GM23338 (cell line): ENCODE measurements around the gene HABP4. TPM values are rescaled to one million over a fixed set of nuclear protein-coding genes. Genes with fewer than 3 reads are reported as not detected.

ENCODE experiments used
- ATAC-seq: fragments of 200-7000 bp; cut with Tn5 transposase; 3 replicates; pipeline ENCODE4 v1.9.1; 2020
- DNase-seq: peaks from one replicate; pipeline ENCODE4 v3.0.0-alpha.2; 2015; ENCODE audit warnings: low spot score
- H2AFZ ChIP-seq: fragments of 200-600 bp; sonication (generic); 2 replicates; pipeline ENCODE4 v1.8.0; 2016; ENCODE audit warnings: antibody characterized with exemption, mild to moderate bottlenecking, moderate library complexity
- H3F3A ChIP-seq: fragments of 200-600 bp; sonication (generic); replicated peaks from 2 replicates; pipeline ENCODE4 v1.8.0; 2017; ENCODE audit warnings: antibody characterized with exemption, mixed run types, low read depth
- H3K27ac ChIP-seq: fragments of 200-600 bp; sonication (generic); 2 replicates; pipeline ENCODE4 v1.6.1; 2016; ENCODE audit warnings: low read depth
- H3K27me3 ChIP-seq: fragments of 200-600 bp; sonication (generic); 2 replicates; pipeline ENCODE4 v1.8.0; 2016; ENCODE audit warnings: mild to moderate bottlenecking, mixed run types, moderate library complexity; ENCODE audit not compliant: insufficient read depth
- H3K36me3 ChIP-seq: fragments of 200-600 bp; sonication (generic); 2 replicates; pipeline ENCODE4 v1.8.0; 2016; ENCODE audit warnings: mild to moderate bottlenecking; ENCODE audit not compliant: insufficient read depth
- H3K4me1 ChIP-seq: fragments of 200-600 bp; sonication (generic); 2 replicates; pipeline ENCODE4 v1.8.0; 2016; ENCODE audit warnings: mild to moderate bottlenecking, moderate library complexity; ENCODE audit not compliant: insufficient read depth
- H3K4me2 ChIP-seq: fragments of 200-600 bp; sonication (generic); 2 replicates; pipeline ENCODE4 v1.7.1; 2017; ENCODE audit warnings: mixed run types
- H3K4me3 ChIP-seq: fragments of 200-600 bp; sonication (generic); 2 replicates; pipeline ENCODE4 v1.6.1; 2016; ENCODE audit warnings: mixed run types
- H3K79me2 ChIP-seq: fragments of 200-600 bp; sonication (generic); replicated peaks from 2 replicates; pipeline ENCODE4 v1.8.0; 2017; ENCODE audit warnings: mild to moderate bottlenecking; ENCODE audit not compliant: insufficient read depth
- H3K9me2 ChIP-seq: fragments of 200-600 bp; sonication (generic); 2 replicates; pipeline ENCODE4 v1.8.0; 2017; ENCODE audit not compliant: insufficient read depth
- H4K20me1 ChIP-seq: fragments of 200-600 bp; sonication (generic); replicated peaks from 2 replicates; pipeline ENCODE4 v1.8.0; 2017; ENCODE audit warnings: mild to moderate bottlenecking; ENCODE audit not compliant: insufficient read depth
- H3K27ac Mint-ChIP-seq: 2 replicates; pipeline ENCODE4 v1.8.0; 2020; ENCODE audit warnings: inconsistent platforms, mild to moderate bottlenecking, moderate library complexity, mixed read lengths
- H3K27me3 Mint-ChIP-seq: 3 replicates; pipeline ENCODE4 v1.8.0; 2022; ENCODE audit warnings: low read depth, mild to moderate bottlenecking, moderate library complexity, mixed read lengths, inconsistent platforms; ENCODE audit not compliant: insufficient read depth, poor library complexity
- H3K36me3 Mint-ChIP-seq: 3 replicates; pipeline ENCODE4 v1.8.0; 2021; ENCODE audit warnings: low read depth, mild to moderate bottlenecking, inconsistent platforms, moderate library complexity, mixed read lengths
- H3K4me1 Mint-ChIP-seq: 3 replicates; pipeline ENCODE4 v1.8.0; 2020; ENCODE audit warnings: mild to moderate bottlenecking, inconsistent platforms, mixed read lengths
- H3K4me3 Mint-ChIP-seq: 3 replicates; pipeline ENCODE4 v1.8.0; 2021; ENCODE audit warnings: moderate library complexity, mild to moderate bottlenecking, inconsistent platforms, mixed read lengths
- H3K9me3 Mint-ChIP-seq: 3 replicates; pipeline ENCODE4 v1.8.0; 2020; ENCODE audit warnings: moderate library complexity, mild to moderate bottlenecking, inconsistent platforms, mixed read lengths
- CREB1 ChIP-seq: fragments of 250-450 bp; sonication (Bioruptor Pico); IDR thresholded peaks from 2 replicates; pipeline ENCODE4 v1.5.0; 2020; ENCODE audit warnings: low read depth, mild to moderate bottlenecking, moderate library complexity
- EZH2 ChIP-seq: fragments of 200-600 bp; sonication (generic); IDR thresholded peaks from one replicate; pipeline ENCODE4 v1.8.0; 2017; ENCODE audit warnings: antibody characterized with exemption, mild to moderate bottlenecking, low read depth; ENCODE audit not compliant: unreplicated experiment
- JUNB ChIP-seq: IDR thresholded peaks from one replicate; pipeline ENCODE4 v1.6.1; 2016; ENCODE audit warnings: antibody characterized with exemption; ENCODE audit not compliant: unreplicated experiment
- NANOG ChIP-seq: IDR thresholded peaks from 2 replicates; pipeline ENCODE4 v1.6.1; 2016; ENCODE audit warnings: antibody characterized with exemption, borderline replicate concordance
- POLR2AphosphoS5 ChIP-seq: IDR thresholded peaks from 2 replicates; pipeline ENCODE4 v1.6.1; 2016; ENCODE audit warnings: antibody characterized with exemption, low read depth
- STAT1 ChIP-seq: IDR thresholded peaks from one replicate; pipeline ENCODE4 v1.6.1; 2016; ENCODE audit warnings: antibody characterized with exemption; ENCODE audit not compliant: unreplicated experiment
- ZNF114 ChIP-seq: fragments of 250-450 bp; sonication (Bioruptor Pico); IDR thresholded peaks from 2 replicates; pipeline ENCODE4 v1.5.0; 2020; ENCODE audit warnings: mild to moderate bottlenecking, moderate library complexity
- ZNF331 ChIP-seq: fragments of 250-450 bp; sonication (Bioruptor Pico); IDR thresholded peaks from 2 replicates; pipeline ENCODE4 v1.5.0; 2020; ENCODE audit warnings: low read depth, mild to moderate bottlenecking, moderate library complexity
- polyA plus RNA-seq: library from polyadenylated mRNA; unstranded; fragments of >200 nt; fragmentation: Nextera tagmentation; extraction: Ambion mirVana; gene quantifications from 2 replicates; pipeline ENCODE4 v1.2.1, GENCODE V29; 2016
- total RNA-seq: library from RNA; depleted of rRNA; stranded (reverse); fragments of >200 nt; shearing (Covaris generic); gene quantifications from 2 replicates; pipeline ENCODE4 v1.2.3, GENCODE V29; 2014
- TF ChIP-seq, protein P1 (sequence below): fragments of 250-450 bp; sonication (Bioruptor Pico); IDR thresholded peaks from 2 replicates; pipeline ENCODE4 v1.5.0; 2020; ENCODE audit warnings: mild to moderate bottlenecking, moderate library complexity

The HABP4 gene
- total and polyA plus RNA-seq, 2 experiments from 2014 or later: 8.8 to 9.9 TPM

DNA sequence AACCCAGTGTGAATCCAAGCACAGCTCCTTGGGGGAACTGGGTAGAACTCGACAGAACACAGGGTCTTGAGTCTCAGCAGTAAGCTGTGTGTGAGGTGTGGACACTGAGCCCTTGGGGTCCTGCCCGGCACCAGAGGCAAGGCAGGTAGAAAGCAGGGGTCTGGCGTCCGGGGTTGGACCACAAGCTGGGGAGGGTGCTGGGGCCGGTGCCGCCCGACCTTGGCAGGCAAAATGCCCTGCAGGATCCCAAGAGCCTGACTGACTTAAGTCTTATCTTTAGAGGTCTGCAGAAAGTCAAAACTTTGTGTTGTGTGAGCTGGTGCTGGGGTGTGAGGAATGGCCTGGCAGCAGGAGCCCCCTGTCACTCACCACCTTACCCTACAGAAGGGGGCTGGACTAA is 49.3 kb downstream of the HABP4 start (continued):
- TF ChIP-seq, protein P1, sequence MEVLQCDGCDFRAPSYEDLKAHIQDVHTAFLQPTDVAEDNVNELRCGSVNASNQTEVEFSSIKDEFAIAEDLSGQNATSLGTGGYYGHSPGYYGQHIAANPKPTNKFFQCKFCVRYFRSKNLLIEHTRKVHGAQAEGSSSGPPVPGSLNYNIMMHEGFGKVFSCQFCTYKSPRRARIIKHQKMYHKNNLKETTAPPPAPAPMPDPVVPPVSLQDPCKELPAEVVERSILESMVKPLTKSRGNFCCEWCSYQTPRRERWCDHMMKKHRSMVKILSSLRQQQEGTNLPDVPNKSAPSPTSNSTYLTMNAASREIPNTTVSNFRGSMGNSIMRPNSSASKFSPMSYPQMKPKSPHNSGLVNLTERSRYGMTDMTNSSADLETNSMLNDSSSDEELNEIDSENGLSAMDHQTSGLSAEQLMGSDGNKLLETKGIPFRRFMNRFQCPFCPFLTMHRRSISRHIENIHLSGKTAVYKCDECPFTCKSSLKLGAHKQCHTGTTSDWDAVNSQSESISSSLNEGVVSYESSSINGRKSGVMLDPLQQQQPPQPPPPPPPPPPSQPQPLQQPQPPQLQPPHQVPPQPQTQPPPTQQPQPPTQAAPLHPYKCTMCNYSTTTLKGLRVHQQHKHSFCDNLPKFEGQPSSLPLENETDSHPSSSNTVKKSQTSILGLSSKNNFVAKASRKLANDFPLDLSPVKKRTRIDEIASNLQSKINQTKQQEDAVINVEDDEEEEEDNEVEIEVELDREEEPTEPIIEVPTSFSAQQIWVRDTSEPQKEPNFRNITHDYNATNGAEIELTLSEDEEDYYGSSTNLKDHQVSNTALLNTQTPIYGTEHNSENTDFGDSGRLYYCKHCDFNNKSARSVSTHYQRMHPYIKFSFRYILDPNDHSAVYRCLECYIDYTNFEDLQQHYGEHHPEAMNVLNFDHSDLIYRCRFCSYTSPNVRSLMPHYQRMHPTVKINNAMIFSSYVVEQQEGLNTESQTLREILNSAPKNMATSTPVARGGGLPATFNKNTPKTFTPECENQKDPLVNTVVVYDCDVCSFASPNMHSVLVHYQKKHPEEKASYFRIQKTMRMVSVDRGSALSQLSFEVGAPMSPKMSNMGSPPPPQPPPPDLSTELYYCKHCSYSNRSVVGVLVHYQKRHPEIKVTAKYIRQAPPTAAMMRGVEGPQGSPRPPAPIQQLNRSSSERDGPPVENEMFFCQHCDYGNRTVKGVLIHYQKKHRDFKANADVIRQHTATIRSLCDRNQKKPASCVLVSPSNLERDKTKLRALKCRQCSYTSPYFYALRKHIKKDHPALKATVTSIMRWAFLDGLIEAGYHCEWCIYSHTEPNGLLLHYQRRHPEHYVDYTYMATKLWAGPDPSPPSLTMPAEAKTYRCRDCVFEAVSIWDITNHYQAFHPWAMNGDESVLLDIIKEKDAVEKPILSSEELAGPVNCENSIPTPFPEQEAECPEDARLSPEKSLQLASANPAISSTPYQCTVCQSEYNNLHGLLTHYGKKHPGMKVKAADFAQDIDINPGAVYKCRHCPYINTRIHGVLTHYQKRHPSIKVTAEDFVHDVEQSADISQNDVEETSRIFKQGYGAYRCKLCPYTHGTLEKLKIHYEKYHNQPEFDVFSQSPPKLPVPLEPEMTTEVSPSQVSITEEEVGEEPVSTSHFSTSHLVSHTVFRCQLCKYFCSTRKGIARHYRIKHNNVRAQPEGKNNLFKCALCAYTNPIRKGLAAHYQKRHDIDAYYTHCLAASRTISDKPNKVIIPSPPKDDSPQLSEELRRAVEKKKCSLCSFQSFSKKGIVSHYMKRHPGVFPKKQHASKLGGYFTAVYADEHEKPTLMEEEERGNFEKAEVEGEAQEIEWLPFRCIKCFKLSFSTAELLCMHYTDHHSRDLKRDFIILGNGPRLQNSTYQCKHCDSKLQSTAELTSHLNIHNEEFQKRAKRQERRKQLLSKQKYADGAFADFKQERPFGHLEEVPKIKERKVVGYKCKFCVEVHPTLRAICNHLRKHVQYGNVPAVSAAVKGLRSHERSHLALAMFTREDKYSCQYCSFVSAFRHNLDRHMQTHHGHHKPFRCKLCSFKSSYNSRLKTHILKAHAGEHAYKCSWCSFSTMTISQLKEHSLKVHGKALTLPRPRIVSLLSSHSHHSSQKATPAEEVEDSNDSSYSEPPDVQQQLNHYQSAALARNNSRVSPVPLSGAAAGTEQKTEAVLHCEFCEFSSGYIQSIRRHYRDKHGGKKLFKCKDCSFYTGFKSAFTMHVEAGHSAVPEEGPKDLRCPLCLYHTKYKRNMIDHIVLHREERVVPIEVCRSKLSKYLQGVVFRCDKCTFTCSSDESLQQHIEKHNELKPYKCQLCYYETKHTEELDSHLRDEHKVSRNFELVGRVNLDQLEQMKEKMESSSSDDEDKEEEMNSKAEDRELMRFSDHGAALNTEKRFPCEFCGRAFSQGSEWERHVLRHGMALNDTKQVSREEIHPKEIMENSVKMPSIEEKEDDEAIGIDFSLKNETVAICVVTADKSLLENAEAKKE: no peak
- TF ChIP-seq ZNF114 (CRISPR knock-in tag) (no peak), POLR2AphosphoS5 (no peak), JUNB (no peak), EZH2 (no peak), CREB1 (CRISPR knock-in tag) (no peak)

- H2AFZ ChIP-seq: no peak overlapping the region
- no peak overlapping the region for H3K4me3 Mint-ChIP-seq
- peaks cover 36% of the 10 kb centered on the region for H3K4me1 ChIP-seq
- H3K27ac ChIP-seq: peak overlapping the region; percentile 74
- H3K4me1 Mint-ChIP-seq: peaks cover 44% of the 10 kb centered on the region
- H3K27me3 Mint-ChIP-seq: peaks cover 8% of the 10 kb centered on the region
- peaks cover 2% of the 10 kb centered on the region; the same call in 1 of the 3 replicates for H3K36me3 Mint-ChIP-seq
- H4K20me1 ChIP-seq: no peaks in the 10 kb centered on the region
- no peaks in the 10 kb centered on the region for H3K9me2 ChIP-seq
- no peaks in the 10 kb centered on the region for H3K9me3 Mint-ChIP-seq
- H3K27me3 ChIP-seq: no peaks in the 10 kb centered on the region
- DNase-seq (no peak), ATAC-seq (peak; percentile 25)
- 0 out of 2 replicates have a peak overlapping the region, but pooled peaks have one; percentile 38 for H3K4me2 ChIP-seq
- H3K4me3 ChIP-seq: no peak overlapping the region
- peak overlapping the region; percentile 28 for H3K27ac Mint-ChIP-seq
- no peaks in the 10 kb centered on the region for H3K79me2 ChIP-seq
- 0 out of 2 replicates have a peak, but pooled peaks cover 2% of the 10 kb centered on the region for H3F3A ChIP-seq
- no peaks in the 10 kb centered on the region for H3K36me3 ChIP-seq
- TF ChIP-seq ZNF114 (CRISPR knock-in tag) (no peak), ZNF331 (CRISPR knock-in tag) (no peak), NANOG (no peak), EZH2 (no peak), STAT1 (no peak)
Observed at GRCh38 chr9:96500696-96501632, 51.0 kb downstream of the HABP4 start.
